Measurements from ENCODE around the gene NHS. TPM values are rescaled to one million over a fixed set of nuclear protein-coding genes. Genes with fewer than 3 reads are reported as not detected.

NHS gene
- polyA plus RNA-seq, 2 of the 4 experiments (the other 2 are of a cell fraction), result 3.6 to 5.0 TPM

GRCh38 chrX:17465201-17465600 is 90.2 kb downstream of the NHS start:
- ChIA-PET POLR2A (interaction anchor here (0.6 kb wide), 1 partner anchor 18 kb away, joined by 3 read pairs; no protein-coding TSS in a partner anchor), CTCF (interaction anchor here (1.1 to 1.4 kb wide), 2 partner anchors 9 to 126 kb away, joined by 3 to 4 read pairs; no protein-coding TSS in a partner anchor)
- no peak for TF ChIP-seq RARB (CRISPR knock-in tag; IDR thresholded peaks at IDR 0.05)
- no peak for TF ChIP-seq ZSCAN20 (CRISPR knock-in tag; IDR thresholded peaks at IDR 0.05)
- TF ChIP-seq HMGXB4 (CRISPR knock-in tag; IDR thresholded peaks at IDR 0.05; ENCODE audit: borderline replicate concordance), result no peak
- TF ChIP-seq ZFP36 (IDR thresholded peaks at IDR 0.05; ENCODE audit: borderline replicate concordance, partially characterized antibody), result no peak
- no peak for TF ChIP-seq GATA3 (IDR thresholded peaks at IDR 0.05; ENCODE audit: borderline replicate concordance)
- TF ChIP-seq RFX5 (IDR thresholded peaks at IDR 0.05), result no peak
- no peak for TF ChIP-seq ATOH8 (CRISPR knock-in tag; IDR thresholded peaks at IDR 0.05; ENCODE audit: low read depth)
- no peak for TF ChIP-seq HEYL (CRISPR knock-in tag; IDR thresholded peaks at IDR 0.05)
- TF ChIP-seq USF2 (IDR thresholded peaks at IDR 0.05), result no peak
- TF ChIP-seq CEBPB (IDR thresholded peaks at IDR 0.05), result no peak
- TF ChIP-seq FOXS1 (CRISPR knock-in tag; IDR thresholded peaks at IDR 0.05), result no peak
- no peak for TF ChIP-seq CBX2 (IDR thresholded peaks at IDR 0.05; ENCODE audit: borderline replicate concordance, low read depth)
- Histone ChIP-seq H3K27ac (0 out of 6 replicates have a peak overlapping the region, but pooled peaks of 1 of the 2 experiments have one; percentile 41), H3K4me2 (no peak overlapping the region), H3K9me3 (no peaks in the 10 kb centered on the region), H3K4me3 (no peak overlapping the region), H3K4me1 (peaks cover 26% of the 10 kb centered on the region)
- WGBS (ENCODE audit: missing lambda C conversion rate), result 72% methylated on average over 2 of the region's 2 CpGs
- FAIRE-seq, result peak; percentile 28
- ATAC-seq, result no peak
- DNase-seq (ENCODE audit: low read depth in 1 of 2, low spot score in 1 of 2), result no peak

GRCh38 chrX:17465802-17466201 is 90.8 kb downstream of the NHS start:
- ATAC-seq, result no peak
- TF ChIP-seq RAD21 (conservative IDR thresholded peaks at IDR 0.05 in 1 of 2, IDR thresholded peaks at IDR 0.05 in 1 of 2) (no peak), REST (IDR thresholded peaks at IDR 0.05) (no peak), NFE2L2 (conservative IDR thresholded peaks at IDR 0.05; ENCODE audit: low read length) (no peak)
- FAIRE-seq, result no peak
- H3K27ac ChIP-seq, result no peak overlapping the region
- 90% methylated on average over 4 of the region's 4 CpGs for whole genome bisulfite sequencing (ENCODE audit: missing lambda C conversion rate)
- no peak for DNase-seq (ENCODE audit: low read depth in 1 of 2, low spot score in 1 of 2)
- no peak overlapping the region for H3K4me2 ChIP-seq
- no peak overlapping the region for H3K4me3 ChIP-seq
- no peaks in the 10 kb centered on the region for H3K9me3 ChIP-seq
- H3K4me1 ChIP-seq, result peaks cover 26% of the 10 kb centered on the region
- CTCF ChIA-PET, result interaction anchor here (1.4 kb wide), 1 partner anchor 126 kb away, joined by 4 read pairs; no protein-coding TSS in a partner anchor
- POLR2A ChIA-PET, result no interaction called here

GRCh38 chrX:17470136-17470535 is 95.1 kb downstream of the NHS start:
- Histone ChIP-seq H3K4me2 (no peak overlapping the region), H3K9me3 (no peaks in the 10 kb centered on the region), H3K4me3 (no peak overlapping the region), H3K4me1 (peaks cover 12% of the 10 kb centered on the region), H3K27ac (no peak overlapping the region)
- FAIRE-seq, result no peak
- no peak for DNase-seq (ENCODE audit: low read depth in 1 of 2, low spot score in 1 of 2)
- WGBS (ENCODE audit: missing lambda C conversion rate), result 91% methylated on average over 6 of the region's 6 CpGs
- POLR2A ChIA-PET, result no interaction called here
- no peak for ATAC-seq
- CTCF ChIA-PET, result interaction anchor here (1.2 kb wide), 1 partner anchor 13 kb away, joined by 3 read pairs; no protein-coding TSS in a partner anchor
- no peak for TF ChIP-seq ATOH8 (CRISPR knock-in tag; IDR thresholded peaks at IDR 0.05; ENCODE audit: low read depth)
- TF ChIP-seq CHD4 (IDR thresholded peaks at IDR 0.05; ENCODE audit: borderline replicate concordance), result no peak
- no peak for TF ChIP-seq EP300 (IDR thresholded peaks at IDR 0.05)
- TF ChIP-seq HOXB5 (CRISPR knock-in tag; IDR thresholded peaks at IDR 0.05), result no peak
- TF ChIP-seq USF2 (IDR thresholded peaks at IDR 0.05), result no peak
- no peak for TF ChIP-seq E2F6 (IDR thresholded peaks at IDR 0.05; ENCODE audit: borderline replicate concordance, low read depth)
- no peak for TF ChIP-seq BHLHE40 (IDR thresholded peaks at IDR 0.05; ENCODE audit: low read depth, low read length)
- TF ChIP-seq CEBPB (IDR thresholded peaks at IDR 0.05), result no peak
- TF ChIP-seq HDAC2 (IDR thresholded peaks at IDR 0.05), result no peak
- no peak for TF ChIP-seq GATA3 (IDR thresholded peaks at IDR 0.05; ENCODE audit: borderline replicate concordance)
- no peak for TF ChIP-seq FOXS1 (CRISPR knock-in tag; IDR thresholded peaks at IDR 0.05)
- no peak for TF ChIP-seq MAX (IDR thresholded peaks at IDR 0.05)
- TF ChIP-seq ZNF302 (CRISPR knock-in tag; IDR thresholded peaks at IDR 0.05), result no peak
- no peak for TF ChIP-seq HEYL (CRISPR knock-in tag; IDR thresholded peaks at IDR 0.05)

Measured in A549 (cell line).